Measurements from ENCODE around the gene DHCR24.

Gene DHCR24

GRCh38 chr1:54876814-54877213 lies 10.2 kb downstream of the DHCR24 start:
- TF ChIP-seq ZNF626 (tag by site-specific recombination; IDR thresholded peaks at IDR 0.05) (no peak), KLF10 (tag by site-specific recombination; IDR thresholded peaks at IDR 0.05) (no peak), ZNF792 (tag by site-specific recombination; IDR thresholded peaks at IDR 0.05) (no peak), ZSCAN16 (tag by site-specific recombination; IDR thresholded peaks at IDR 0.05) (no peak), MZF1 (tag by site-specific recombination; IDR thresholded peaks at IDR 0.05; ENCODE audit: borderline replicate concordance) (no peak), KLF7 (tag by site-specific recombination; IDR thresholded peaks at IDR 0.05; ENCODE audit: borderline replicate concordance) (no peak), ZNF510 (tag by site-specific recombination; IDR thresholded peaks at IDR 0.05; ENCODE audit: insufficient replicate concordance) (no peak)
- TF ChIP-seq, protein P1, sequence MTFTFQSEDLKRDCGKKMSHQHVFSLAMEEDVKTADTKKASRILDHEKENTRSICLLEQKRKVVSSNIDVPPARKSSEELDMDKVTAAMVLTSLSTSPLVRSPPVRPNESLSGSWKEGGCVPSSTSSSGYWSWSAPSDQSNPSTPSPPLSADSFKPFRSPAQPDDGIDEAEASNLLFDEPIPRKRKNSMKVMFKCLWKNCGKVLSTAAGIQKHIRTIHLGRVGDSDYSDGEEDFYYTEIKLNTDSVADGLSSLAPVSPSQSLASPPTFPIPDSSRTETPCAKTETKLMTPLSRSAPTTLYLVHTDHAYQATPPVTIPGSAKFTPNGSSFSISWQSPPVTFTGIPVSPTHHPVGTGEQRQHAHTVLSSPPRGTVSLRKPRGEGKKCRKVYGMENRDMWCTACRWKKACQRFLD (tag by site-specific recombination; IDR thresholded peaks at IDR 0.05): no peak
- POLR2A ChIA-PET: interaction anchor here (2.8 kb wide), 1 partner anchor 10 kb away, joined by 9 read pairs; the partner anchor contains the start of gene DHCR24
- no peak overlapping the region for H3K27ac ChIP-seq (ENCODE audit: extremely low read depth, low read depth, low read length)
- no peak overlapping the region for H3K4me3 ChIP-seq (ENCODE audit: low read depth, low read length)
- H3K9me3 ChIP-seq (ENCODE audit: control insufficient read depth, insufficient read depth, low read depth, low read length): no peaks in the 10 kb centered on the region
- CTCF ChIA-PET: interaction anchor here (1.1 to 2.3 kb wide), 2 partner anchors 9 to 68 kb away, joined by 4 to 5 read pairs; no protein-coding TSS in a partner anchor
- H3K36me3 ChIP-seq (ENCODE audit: control insufficient read depth in 2 of 2, insufficient read depth in 1 of 2, low read length in 2 of 2): peaks cover 39 to 62% of the 10 kb centered on the region in 2 experiments
- no peaks in the 10 kb centered on the region for H3K4me1 ChIP-seq (ENCODE audit: control insufficient read depth, insufficient read depth, low read length)

- Histone ChIP-seq H3K4me1 (ENCODE audit: control insufficient read depth, insufficient read depth, low read length) (no peaks in the 10 kb centered on the region), H3K4me3 (ENCODE audit: low read depth, low read length) (no peak overlapping the region), H3K9me3 (ENCODE audit: control insufficient read depth, insufficient read depth, low read depth, low read length) (no peaks in the 10 kb centered on the region), H3K36me3 (ENCODE audit: control insufficient read depth in 2 of 2, insufficient read depth in 1 of 2, low read length in 2 of 2) (peaks cover 33 to 69% of the 10 kb centered on the region in 2 experiments), H3K27ac (ENCODE audit: extremely low read depth, low read depth, low read length) (no peak overlapping the region)
- POLR2A ChIA-PET: interaction anchor here (1.3 to 3.8 kb wide), 2 partner anchors 12 to 147 kb away, joined by 3 to 18 read pairs; partner anchors contain the start of gene DHCR24
- CTCF ChIA-PET: interaction anchor here (0.7 to 2.3 kb wide), 3 partner anchors 13 to 147 kb away, joined by 4 to 6 read pairs (median 5); no protein-coding TSS in a partner anchor
- TF ChIP-seq ZNF280C (tag by site-specific recombination; IDR thresholded peaks at IDR 0.05) (no peak), PRDM6 (tag by site-specific recombination; IDR thresholded peaks at IDR 0.05) (no peak), GLIS1 (tag by site-specific recombination; IDR thresholded peaks at IDR 0.05) (peak; percentile 89), ZNF629 (tag by site-specific recombination; IDR thresholded peaks at IDR 0.05) (no peak), ZNF324 (tag by site-specific recombination; IDR thresholded peaks at IDR 0.05) (no peak), REPIN1 (tag by site-specific recombination; IDR thresholded peaks at IDR 0.05; ENCODE audit: low read depth) (no peak), ZNF169 (tag by site-specific recombination; IDR thresholded peaks at IDR 0.05) (no peak), ZNF132 (tag by site-specific recombination; IDR thresholded peaks at IDR 0.05; ENCODE audit: borderline replicate concordance) (no peak), ZNF639 (tag by site-specific recombination; IDR thresholded peaks at IDR 0.05) (no peak), ZSCAN23 (tag by site-specific recombination; IDR thresholded peaks at IDR 0.05) (no peak), ZSCAN16 (tag by site-specific recombination; IDR thresholded peaks at IDR 0.05) (no peak), GLI4 (tag by site-specific recombination; IDR thresholded peaks at IDR 0.05) (no peak), ZNF558 (tag by site-specific recombination; IDR thresholded peaks at IDR 0.05) (no peak), ZNF514 (tag by site-specific recombination; IDR thresholded peaks at IDR 0.05) (no peak), ZBTB6 (tag by site-specific recombination; IDR thresholded peaks at IDR 0.05) (no peak), ZBTB44 (tag by site-specific recombination; IDR thresholded peaks at IDR 0.05) (no peak), ZNF223 (tag by site-specific recombination; IDR thresholded peaks at IDR 0.05) (no peak), HOXC10 (CRISPR knock-in tag; IDR thresholded peaks at IDR 0.05) (no peak), ZBTB7A (tag by site-specific recombination; IDR thresholded peaks at IDR 0.05; ENCODE audit: low read depth) (no peak), SP3 (tag by site-specific recombination; IDR thresholded peaks at IDR 0.05) (no peak)
Observed at GRCh38 chr1:54875000-54875399, 12.0 kb downstream of the DHCR24 start.

Measured in HEK293 (cell line).